NCI-H128 (cell line): Measurements from ENCODE around the gene EPDR1.

ENCODE experiments used
- DNase-seq: peaks from one replicate; lab custom pipeline; 2025; ENCODE audit not compliant: unreplicated experiment; lab: John Stamatoyannopoulos, UW

The EPDR1 gene

DNA sequence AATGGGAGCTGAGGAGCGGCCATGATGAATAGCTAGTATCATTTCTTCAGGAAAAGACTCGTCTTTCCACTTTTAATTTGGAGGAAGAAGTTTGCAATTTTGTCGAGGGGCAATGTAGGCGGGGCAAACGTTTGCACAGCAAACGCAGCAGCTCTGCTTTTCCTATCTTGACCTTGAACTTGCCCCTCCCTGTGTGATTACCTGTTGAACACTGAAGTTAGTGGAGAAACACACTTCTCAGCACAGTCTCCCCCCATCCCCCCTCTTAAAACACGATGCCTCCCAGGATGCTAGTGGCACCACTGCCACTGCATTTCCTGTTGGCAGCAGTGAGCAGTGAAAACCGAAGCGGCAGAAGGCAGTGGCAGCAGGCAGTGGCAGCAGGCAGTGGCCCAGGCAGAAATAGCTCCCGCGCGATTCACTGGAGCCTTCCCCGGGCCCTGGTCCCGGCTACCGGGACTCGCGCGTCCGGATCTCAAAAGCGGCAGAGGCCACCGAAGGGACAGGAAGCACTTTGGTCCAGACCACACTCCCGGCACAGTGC, at the start of gene EPDR1:
Gene EPDR1 (plus strand): TSS at position 336 of the 544 bp plus-strand sequence. CDS start 300 bp downstream, outside the sequence.
- DNase-seq: peak; percentile 35

DNA sequence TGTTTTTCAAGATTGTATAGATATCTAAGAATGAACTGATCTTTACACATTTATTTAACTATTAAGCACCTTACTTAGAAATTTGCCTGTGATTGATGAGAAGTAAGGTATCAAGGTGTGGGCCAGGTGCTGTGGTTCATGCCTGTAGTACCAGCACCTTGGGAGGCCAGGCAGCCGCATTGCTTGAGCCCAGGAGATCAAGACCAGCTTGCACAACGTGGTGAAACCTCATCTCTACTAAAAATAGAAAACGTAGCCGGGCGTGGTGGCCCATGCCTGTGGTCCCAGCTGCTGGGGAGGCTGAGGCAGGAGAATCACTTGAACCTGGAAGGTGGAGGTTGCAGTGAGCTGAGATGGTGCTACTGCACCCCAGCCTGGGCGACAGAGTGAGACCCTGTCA, 38.4 kb upstream of the EPDR1 start:
- no peak for DNase-seq

DNA sequence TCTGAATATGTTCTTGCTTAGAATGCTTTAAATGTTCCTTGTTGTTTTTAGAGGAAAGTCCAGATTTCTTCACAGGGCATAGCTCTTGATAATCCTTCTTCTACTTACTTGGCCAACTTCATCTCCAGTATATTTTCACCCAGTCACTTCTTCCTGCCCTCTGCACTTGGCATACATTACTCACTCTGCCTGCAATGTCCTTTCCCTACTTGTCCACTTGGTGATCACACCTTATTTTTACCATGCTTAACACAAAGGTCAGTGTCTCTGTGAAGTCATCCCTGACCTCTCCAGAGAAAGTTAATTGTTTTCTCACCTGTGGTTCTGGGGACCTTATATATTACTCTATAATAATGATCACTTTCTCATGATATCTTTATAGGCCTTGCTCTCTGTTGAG, 27.1 kb upstream of the EPDR1 start:
- no peak for DNase-seq

DNA sequence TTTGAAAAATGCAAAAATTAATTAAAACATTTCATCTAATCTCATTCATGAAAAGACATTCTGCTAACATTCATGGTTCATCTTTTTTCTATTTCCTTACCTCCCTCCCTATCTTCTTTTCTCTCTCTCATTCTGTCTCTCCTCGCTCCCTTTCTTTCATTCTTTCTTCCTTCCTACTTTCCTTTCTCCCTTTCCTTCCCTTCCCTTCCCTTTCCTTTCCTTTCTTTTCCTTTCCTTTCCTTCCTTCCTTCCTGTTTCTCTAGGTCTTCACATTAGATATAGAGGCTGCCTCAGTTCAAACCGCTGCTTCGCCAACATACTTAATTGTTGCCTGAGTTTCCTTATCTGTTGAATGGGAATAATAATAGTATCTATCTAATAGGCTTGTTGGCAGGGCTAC, 25.8 kb upstream of the EPDR1 start:
- DNase-seq: no peak

DNA sequence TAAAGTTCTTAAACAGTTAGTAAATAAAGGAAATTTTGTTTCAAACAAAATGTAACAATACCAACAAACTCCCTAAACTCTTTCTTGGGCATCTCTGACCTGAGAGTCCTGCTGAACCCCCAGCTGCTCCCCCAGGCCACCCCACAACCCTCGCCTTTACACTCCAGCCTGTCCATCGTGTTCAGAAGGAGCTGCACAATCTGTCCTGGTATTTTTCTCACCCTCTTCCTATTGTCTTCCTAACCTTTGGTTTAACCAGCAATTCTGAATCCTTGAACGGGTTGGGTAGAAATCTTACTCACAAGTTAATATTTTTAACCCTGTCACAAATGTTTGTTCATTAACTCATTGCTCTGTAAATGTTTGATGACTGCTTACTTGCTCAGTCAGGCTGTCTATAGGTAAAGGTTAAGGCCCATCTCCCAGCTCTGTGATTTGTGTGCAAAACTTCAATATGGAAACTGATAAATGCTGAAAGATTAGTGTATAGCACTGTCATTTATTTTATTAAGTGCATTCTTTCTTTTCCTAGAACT, 20.7 kb upstream of the EPDR1 start:
- no peak for DNase-seq

DNA sequence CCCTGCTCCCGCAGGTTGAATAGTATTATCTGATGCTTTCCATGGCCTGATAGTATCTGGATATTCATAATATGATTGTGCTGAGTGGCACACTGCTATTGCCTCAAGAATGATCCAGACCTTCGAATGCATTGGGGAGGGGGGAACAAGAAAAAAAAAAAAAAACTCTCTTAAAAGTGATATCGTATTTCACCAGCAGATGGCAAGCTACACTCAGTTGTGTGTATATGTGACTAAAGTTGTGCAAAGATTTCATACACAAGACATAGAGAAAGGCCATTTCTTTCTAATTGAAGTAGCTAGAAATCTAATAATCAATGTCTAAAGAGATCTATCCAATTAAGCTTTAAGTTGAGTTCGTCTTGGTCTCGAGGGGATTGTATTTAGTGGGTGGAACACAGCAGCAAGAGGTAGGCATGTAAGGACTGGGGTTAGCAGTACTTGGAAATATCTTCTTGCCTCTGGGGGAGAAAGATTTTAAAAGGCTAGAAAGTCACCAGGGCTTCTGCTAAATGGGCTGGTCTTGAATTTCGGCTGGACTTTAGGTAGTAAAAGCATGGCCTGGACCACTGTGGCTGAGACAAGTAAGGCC, 19.1 kb upstream of the EPDR1 start:
- no peak for DNase-seq

DNA sequence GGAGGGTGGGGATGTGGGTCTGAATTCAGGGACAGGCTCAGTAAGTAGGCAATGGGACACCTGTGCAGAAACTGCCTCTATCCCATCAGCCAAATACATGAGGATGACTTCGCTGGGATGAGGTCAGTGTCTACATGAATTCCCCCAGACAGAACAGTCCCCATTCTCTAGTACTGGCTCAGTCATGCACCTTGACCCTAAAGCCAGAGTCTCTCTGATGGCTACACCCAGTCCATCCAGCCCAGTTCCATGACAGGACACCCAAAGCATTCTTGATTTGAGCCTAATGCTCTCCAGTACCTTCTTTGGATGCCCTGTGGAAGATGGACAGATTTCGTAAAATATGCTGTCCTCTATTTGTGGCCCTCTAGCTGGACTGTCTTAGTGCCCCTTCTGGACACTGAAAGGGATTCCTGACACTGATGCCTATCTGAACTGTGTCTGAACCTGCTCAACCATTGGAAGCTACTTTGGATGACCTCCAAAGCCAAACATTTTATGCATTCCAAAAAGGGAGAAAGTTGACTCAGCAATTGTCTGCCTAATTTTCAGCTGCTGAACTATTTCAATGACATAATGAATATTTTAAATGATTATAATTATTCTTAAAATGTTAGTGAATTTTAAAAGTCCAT, 18.4 kb upstream of the EPDR1 start:
- no peak for DNase-seq

DNA sequence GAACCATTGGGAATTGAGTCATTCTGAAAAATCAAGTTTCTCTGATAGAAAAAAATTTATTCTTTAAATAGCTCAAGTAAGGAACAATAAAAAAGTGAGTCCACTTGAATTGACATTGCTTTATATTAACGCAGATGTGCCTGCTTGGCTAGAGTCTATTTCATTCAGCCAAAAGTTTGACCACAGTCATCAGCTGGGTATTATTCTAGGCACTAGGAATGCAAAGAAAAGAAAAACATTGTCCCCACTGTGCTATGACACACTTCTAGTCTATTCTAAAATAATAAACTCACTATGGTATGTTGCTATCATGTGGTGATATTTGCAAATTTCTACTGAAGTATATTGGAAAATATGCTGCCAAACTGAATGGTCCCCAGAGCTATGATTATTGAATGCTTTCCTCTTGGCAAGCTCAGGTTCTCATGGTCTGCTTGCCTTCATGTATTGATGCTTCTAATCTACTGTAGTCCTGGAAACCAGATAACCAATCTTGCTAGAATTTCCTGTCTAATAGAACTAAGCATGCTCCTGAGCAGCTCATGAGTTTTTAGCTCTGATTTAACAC, 12.1 kb upstream of the EPDR1 start:
- DNase-seq: no peak

DNA sequence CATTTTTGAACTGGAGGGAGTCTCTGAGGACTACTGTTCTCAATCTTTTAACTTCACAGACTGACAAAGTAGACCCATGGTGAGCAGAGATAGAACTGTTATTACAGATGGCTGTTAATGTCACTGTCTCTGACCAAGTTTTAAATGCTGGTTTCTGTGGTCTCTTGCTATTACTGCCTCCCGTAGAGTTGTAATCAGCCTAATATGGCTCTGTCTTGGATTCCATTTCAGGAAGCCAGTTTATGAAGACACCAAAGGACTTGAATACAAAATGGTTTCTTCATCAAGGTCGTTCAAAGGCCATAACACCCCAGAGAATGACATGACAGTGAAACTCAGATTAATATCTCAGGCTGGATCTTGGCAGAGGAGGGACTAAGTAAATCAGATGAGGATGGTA, 7.7 kb upstream of the EPDR1 start:
- DNase-seq: no peak

DNA sequence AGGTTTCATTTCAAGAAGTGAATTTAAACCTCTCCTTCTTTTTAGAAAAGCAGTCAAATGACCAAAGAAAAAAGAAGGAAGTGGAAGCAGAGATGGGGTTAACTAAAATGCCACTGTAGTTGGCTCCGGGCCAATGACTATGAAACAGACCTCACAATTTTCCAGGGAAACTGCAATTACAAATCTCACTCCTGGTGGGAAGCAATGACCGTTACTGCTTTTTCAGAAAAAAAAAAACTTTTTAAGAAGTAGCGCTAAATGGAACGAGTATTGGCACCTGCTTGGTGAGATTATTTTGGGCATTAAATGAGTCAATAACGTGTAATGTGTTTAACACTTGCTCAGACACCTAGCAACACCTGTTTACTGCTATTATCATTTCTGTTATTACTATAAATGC, 5.0 kb upstream of the EPDR1 start:
- no peak for DNase-seq

DNA sequence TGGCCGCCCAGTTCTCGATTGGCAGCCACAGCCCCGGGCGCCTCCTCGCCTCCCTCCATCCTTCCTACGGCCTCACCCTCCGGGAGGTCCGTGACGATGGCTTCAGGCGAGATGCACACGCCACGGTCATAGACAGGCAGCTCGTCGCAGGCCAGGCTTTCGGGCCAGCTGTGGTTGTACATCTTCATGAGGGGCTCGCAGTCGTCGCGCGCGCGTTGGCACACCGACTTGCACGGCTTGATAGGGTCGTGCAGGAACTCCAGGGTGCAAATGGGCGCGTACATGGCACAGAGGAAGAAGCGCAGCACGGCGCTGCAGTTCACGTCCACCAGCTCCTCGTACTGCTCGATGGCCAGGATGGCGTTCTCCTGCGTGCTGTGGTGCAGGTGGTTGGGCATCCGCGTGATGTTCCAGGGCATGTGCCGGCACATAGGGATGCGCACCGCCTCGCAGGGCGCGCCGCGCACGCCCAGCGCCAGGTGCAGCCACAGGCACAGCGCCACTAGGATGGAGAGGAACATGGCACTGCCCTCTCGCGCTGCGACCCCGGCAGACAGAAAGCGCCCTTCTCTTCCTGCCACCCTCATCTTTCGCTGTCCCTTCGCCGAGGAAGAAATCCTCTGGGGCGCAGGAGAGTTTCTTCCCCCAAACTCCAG, 4.3 kb upstream of the EPDR1 start:
- DNase-seq: no peak

DNA sequence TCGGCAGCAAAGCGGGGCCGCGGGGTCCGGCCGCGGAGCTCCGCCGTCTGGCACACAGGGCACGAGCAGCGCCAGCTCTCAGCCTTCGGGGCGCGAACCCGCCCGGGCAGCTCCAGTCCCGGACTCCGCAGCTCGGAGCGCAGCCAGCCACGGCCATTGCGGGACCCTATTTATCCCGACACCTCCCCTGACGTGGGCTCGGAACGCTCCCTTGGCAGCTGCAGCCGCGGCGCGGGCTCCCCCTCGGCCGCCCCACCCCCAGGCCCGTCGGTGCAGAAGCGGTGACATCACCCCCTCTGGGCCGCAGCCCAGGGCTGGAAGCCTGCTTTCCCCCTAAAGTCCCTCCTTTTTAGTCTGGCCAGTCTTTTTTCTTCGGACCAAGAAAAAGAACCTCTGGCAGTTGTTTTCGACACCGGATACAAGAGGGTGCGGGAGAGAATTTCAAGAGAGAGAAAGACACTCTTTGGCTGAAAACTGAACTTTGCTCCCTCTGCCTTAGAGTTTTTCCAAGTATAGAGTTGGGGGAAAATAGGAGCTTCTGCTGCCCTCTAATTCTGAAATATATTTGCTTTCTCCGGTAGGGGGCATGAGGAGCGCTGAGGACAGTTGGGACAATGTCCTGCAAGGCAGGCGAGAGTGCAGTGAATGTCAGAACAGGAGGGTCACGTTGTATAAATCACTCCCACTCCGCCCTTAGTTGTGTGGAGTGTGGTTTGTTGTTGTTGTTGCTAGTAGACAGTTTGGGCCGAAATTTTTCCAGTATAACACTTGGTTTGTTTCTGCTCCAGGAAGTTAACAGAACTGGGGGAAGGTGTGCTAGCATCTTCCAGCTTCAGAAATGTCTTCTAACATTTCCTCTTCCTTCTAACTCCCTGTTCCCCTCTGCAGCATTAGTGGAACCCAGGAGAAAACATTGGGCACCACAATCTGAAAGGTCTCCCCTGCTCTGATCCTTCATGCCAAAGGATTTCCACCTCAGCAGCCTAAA, 3.5 kb upstream of the EPDR1 start, which contains the start of gene SFRP4:
Gene SFRP4 (minus strand): TSS at position 145 of the 988 bp plus-strand sequence. CDS start 280 bp downstream, outside the sequence.
- DNase-seq: no peak

DNA sequence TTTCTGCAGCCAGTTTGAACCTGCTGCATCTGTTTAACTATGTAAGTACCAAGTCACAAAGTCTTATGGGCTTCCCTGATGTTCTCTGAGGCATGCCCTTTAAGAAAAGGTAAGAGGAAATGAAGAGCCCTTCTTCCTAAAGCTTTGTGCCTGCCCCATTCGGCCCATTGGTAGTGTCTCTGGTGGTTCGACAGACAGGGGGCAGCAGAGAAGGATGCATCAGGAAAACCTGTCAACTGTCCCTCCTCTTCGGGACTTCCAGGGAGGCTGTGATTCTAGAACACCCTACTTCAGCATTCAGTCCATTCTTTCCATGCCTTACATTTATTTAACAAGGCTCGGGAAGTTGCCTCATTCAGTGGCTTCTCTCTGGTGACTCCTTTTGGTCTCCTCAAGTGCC, 1.9 kb upstream of the EPDR1 start:
- no peak for DNase-seq

DNA sequence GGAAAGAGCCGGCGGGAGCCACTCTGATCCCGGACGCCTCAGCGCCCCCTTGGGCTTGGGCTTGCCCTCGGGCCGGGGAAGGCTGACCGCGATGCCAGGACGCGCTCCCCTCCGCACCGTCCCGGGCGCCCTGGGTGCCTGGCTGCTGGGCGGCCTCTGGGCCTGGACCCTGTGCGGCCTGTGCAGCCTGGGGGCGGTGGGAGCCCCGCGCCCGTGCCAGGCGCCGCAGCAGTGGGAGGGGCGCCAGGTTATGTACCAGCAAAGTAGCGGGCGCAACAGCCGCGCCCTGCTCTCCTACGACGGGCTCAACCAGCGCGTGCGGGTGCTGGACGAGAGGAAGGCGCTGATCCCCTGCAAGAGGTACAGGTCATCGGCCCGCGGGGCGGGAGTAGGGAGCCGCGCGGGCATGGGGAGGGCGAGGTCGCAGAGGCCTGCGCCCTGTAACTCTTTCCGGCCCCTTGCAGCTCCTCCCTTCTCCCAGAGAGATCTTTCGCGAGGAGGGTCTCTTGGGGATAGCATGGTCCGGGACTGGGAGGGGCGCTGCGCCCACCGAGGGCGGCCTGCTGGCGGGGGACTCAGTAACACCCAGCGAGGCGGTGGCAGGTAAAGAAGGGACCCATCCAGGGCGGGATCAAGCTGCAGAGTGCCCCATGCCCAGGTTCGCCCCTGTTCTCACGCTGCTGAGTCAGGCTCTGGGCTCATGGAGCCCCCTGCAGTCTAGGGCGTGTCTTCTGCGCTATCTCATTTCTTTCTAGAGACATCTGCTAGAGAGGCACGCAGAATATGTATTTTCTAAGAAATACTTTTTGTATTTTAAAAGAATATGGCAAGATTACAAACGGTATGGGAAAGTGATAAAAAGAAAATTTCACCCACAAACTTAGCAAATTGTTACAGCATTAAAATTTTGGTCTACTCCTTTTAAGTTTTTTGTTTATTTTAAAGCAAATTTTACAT, 687 bp downstream of the EPDR1 start:
- no peak for DNase-seq

DNA sequence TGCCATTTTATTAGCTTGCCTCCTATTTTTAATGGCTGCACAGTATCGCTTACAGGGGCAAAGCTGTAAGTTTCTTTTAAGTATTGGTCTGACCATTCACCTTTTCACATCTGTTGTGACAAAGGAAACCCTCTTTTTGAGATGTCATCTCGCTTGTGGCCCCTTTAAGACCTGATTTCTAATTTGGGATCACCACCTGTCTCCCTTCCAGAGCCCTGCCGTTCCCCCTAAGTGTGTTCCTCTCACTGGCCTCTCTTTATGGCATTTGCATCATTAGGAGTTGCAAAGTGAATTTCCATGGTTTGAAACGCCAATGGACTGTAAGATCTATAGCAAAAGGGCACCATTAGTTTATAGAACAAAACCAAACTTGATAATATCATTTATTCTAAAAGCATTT, 1.4 kb downstream of the EPDR1 start:
- DNase-seq: no peak

DNA sequence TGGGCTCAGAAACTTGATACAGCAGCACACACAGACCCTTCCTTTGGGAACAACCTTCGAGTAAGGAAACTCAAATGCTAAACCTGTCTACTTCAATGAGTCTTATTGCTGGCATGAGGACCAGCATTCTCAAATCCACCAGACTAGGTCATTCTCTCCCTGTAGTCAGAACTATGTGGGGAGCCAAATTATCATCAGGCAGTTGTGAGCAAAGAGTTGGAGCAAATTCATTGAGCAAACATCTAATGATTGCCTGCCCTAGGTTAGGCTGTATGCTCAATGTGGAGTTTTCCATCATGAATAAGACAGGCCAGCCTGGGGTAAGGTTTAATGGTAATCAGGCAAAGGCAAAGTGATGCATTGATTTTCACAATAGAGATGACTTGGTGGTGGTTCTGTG, 3.6 kb downstream of the EPDR1 start:
- DNase-seq: no peak

DNA sequence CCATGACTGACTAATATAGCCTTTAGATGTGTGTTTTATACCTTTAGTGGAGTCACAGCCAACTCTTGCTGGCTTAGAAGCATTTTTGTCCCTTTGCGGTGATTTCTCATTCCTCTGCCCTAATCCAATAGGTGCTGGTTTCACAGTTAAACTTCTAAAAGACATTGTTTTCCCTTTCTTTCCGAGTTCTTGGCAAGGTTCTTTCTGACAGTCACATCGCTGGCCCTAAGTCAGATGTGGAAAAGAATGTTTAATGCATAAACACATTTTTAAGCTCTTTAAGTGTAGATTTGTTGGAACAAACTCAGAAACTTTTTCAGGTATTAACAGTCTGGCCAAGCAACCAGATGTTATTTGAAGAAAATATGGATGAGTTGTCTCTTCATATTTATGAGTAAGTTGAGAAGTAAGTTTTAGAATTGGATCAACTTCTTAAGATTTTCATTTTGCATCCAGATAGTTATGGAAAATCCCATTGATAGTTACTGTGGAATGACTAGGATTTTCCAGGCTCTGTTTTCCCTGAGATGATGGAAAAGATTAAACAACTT, 4.1 kb downstream of the EPDR1 start:
- DNase-seq: no peak

DNA sequence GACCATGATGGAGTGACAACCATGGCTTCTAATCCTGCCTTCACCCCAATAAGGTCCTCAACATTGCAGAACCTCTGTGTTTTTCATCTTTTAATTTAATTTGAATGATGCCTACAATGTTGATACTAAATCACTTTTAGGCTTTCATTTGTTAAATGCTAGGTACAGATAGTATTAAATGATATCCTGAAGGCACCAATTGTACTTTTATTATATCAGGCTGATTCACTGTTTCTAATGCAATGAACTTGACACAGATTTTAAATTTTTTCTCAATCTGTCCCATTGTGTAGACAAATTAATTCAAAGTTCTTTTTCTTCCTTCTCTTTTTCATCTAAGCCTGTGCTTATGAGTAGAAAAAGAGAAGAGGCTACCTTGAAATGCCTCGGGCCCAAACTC, 5.2 kb downstream of the EPDR1 start:
- no peak for DNase-seq
